ENCODE measurements around the gene TUBB2B.
A peak's percentile ranks its signal among the peaks of the same experiment; 100 is the strongest.
"Not testable (repeated sequence)": the region's sequence is repeated elsewhere in the genome, so short reads cannot be mapped to it uniquely, and the experiment has no call there.

The TUBB2B gene

GRCh38 chr6:3186974-3187382 lies 40.5 kb downstream of the TUBB2B start:
- no peak for DNase-seq (ENCODE audit: low read depth)

GRCh38 chr6:3183066-3183465 lies 44.4 kb downstream of the TUBB2B start:
- no peak for DNase-seq (ENCODE audit: low read depth)

- DNase-seq (ENCODE audit: low read depth) = no peak
Observed at GRCh38 chr6:3181105-3181504, 46.3 kb downstream of the TUBB2B start.

- DNase-seq (ENCODE audit: low read depth) = not testable (repeated sequence)
Observed at GRCh38 chr6:3179945-3180344, 47.5 kb downstream of the TUBB2B start.

GRCh38 chr6:3178666-3179065 lies 48.8 kb downstream of the TUBB2B start:
- DNase-seq (ENCODE audit: low read depth) = not testable (repeated sequence)

GRCh38 chr6:3176562-3177355 lies 50.7 kb downstream of the TUBB2B start:
- peak; percentile 84 for DNase-seq (ENCODE audit: low read depth)

- no peak for DNase-seq (ENCODE audit: low read depth)
Observed at GRCh38 chr6:3175715-3176402, 51.6 kb downstream of the TUBB2B start.
